Tibial nerve (tissue), 3 donors: ENCODE data around the gene SPATC1L.

Source experiments
- CTCF ChIP-seq, 5 experiments: fragments of 200-600 bp in 3 of 5; fragments of 450-650 bp in 2 of 5; sonication (generic) in 3 of 5; IDR thresholded peaks; one replicate each; pipeline ENCODE4 v1.5.1; 2016 to 2019; ENCODE audit warnings: antibody characterized with exemption in 5 of 5, mild to moderate bottlenecking in 3 of 5, moderate library complexity in 2 of 5
- POLR2A ChIP-seq, 2 donors: fragments of 450-650 bp; IDR thresholded peaks; one replicate each; pipeline ENCODE4 v1.6.1; 2017; ENCODE audit warnings: antibody characterized with exemption in 2 of 2, mild to moderate bottlenecking in 2 of 2, moderate library complexity in 2 of 2

GRCh38 chr21:46111193-46111571 lies 73.1 kb downstream of the SPATC1L start:
- TF ChIP-seq CTCF (IDR thresholded peaks at IDR 0.05) (no peak), POLR2A (IDR thresholded peaks at IDR 0.05) (no peak)
